ENCODE results near the gene SLC17A5. TPM values are rescaled to one million over a fixed set of nuclear protein-coding genes. Genes with fewer than 3 reads are reported as not detected.

SLC17A5 gene
- total RNA-seq, 1 experiment from 2014 or later: 6.1 TPM

- TF ChIP-seq, protein P1, sequence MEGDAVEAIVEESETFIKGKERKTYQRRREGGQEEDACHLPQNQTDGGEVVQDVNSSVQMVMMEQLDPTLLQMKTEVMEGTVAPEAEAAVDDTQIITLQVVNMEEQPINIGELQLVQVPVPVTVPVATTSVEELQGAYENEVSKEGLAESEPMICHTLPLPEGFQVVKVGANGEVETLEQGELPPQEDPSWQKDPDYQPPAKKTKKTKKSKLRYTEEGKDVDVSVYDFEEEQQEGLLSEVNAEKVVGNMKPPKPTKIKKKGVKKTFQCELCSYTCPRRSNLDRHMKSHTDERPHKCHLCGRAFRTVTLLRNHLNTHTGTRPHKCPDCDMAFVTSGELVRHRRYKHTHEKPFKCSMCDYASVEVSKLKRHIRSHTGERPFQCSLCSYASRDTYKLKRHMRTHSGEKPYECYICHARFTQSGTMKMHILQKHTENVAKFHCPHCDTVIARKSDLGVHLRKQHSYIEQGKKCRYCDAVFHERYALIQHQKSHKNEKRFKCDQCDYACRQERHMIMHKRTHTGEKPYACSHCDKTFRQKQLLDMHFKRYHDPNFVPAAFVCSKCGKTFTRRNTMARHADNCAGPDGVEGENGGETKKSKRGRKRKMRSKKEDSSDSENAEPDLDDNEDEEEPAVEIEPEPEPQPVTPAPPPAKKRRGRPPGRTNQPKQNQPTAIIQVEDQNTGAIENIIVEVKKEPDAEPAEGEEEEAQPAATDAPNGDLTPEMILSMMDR (IDR thresholded peaks at IDR 0.05; ENCODE audit: unreplicated experiment): no peak
- H3K27me3 Mint-ChIP-seq (ENCODE audit: insufficient read depth, unreplicated experiment): no peaks in the 10 kb centered on the region
- no peaks in the 10 kb centered on the region for H3K4me1 Mint-ChIP-seq (ENCODE audit: insufficient read depth, unreplicated experiment)
- BruUV-seq (replicated peaks): no TSS peak
- no peak for DNase-seq (ENCODE audit: unreplicated experiment)
- CTCF ChIA-PET: interaction anchor here (0.6 to 4.9 kb wide), 13 partner anchors 10 to 1130 kb away, joined by 3 to 108 read pairs (median 3); no protein-coding TSS in a partner anchor
- H3K36me3 Mint-ChIP-seq (ENCODE audit: insufficient read depth, unreplicated experiment): peaks cover 23% of the 10 kb centered on the region
- POLR2A ChIA-PET: interaction anchor here (0.8 to 10.3 kb wide), 5 partner anchors 31 to 151 kb away, joined by 4 to 185 read pairs (median 8); partner anchors contain the start of genes EEF1A1 and MTO1
- intact Hi-C loops (cut with micrococcal nuclease): no loop called here
- no peak overlapping the region for H3K27ac Mint-ChIP-seq (ENCODE audit: low read depth, unreplicated experiment)
- no peaks in the 10 kb centered on the region for H3K9me3 Mint-ChIP-seq (ENCODE audit: unreplicated experiment)
- no peak overlapping the region for H3K4me3 Mint-ChIP-seq (ENCODE audit: unreplicated experiment)
These were observed 41.2 kb downstream of the SLC17A5 start for GRCh38 chr6:73612611-73613010.

- peak overlapping the region; percentile 19 for H3K27ac Mint-ChIP-seq (ENCODE audit: low read depth, unreplicated experiment)
These were observed 43.1 kb downstream of the SLC17A5 start for GRCh38 chr6:73610444-73611275.

DNA sequence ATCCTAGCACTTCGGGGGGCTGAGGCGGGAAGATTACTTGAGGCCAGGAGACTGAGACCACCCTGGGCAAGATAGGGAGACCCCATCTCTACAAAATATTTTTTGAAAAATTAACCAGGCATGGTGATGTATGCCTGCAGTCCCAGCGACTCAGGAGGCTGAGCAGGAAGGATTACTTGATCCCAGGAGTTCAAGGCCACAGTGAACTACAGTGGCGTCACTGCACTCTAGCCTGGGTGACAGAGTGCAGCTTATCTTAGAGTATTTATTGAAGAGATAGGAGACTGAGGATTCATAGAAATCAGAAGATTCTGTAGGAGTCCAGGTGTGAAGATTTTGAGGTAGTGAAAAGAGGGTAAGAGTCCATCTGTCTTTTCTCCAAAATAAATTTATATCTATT is 45.0 kb downstream of the SLC17A5 start:
- DNase-seq (ENCODE audit: unreplicated experiment): no peak
- H3K9me3 Mint-ChIP-seq (ENCODE audit: unreplicated experiment): no peaks in the 10 kb centered on the region
- ChIA-PET CTCF (interaction anchor here (0.7 to 4.9 kb wide), 7 partner anchors 10 to 220 kb away, joined by 3 to 108 read pairs (median 4); no protein-coding TSS in a partner anchor), POLR2A (interaction anchor here (1.2 to 10.3 kb wide), 3 partner anchors 44 to 148 kb away, joined by 3 to 185 read pairs (median 4); partner anchors contain the start of genes EEF1A1 and MTO1)
- intact Hi-C loops (cut with micrococcal nuclease): no loop called here
- H3K27me3 Mint-ChIP-seq (ENCODE audit: insufficient read depth, unreplicated experiment): no peaks in the 10 kb centered on the region
- BruUV-seq (replicated peaks): no TSS peak
- TF ChIP-seq, protein P1 (IDR thresholded peaks at IDR 0.05; ENCODE audit: unreplicated experiment): no peak
- H3K36me3 Mint-ChIP-seq (ENCODE audit: insufficient read depth, unreplicated experiment): peaks cover 15% of the 10 kb centered on the region
- no peaks in the 10 kb centered on the region for H3K4me1 Mint-ChIP-seq (ENCODE audit: insufficient read depth, unreplicated experiment)
- no peak overlapping the region for H3K4me3 Mint-ChIP-seq (ENCODE audit: unreplicated experiment)
- no peak overlapping the region for H3K27ac Mint-ChIP-seq (ENCODE audit: low read depth, unreplicated experiment)

More at GRCh38 chr6:73610444-73611275, 43.1 kb downstream of the SLC17A5 start:
- intact Hi-C loops (cut with micrococcal nuclease): loop anchor here (1.0 to 2.0 kb wide), 4 partner anchors 89 to 222 kb away; partner anchors contain the start of gene EEF1A1
- Mint-ChIP-seq H3K27me3 (ENCODE audit: insufficient read depth, unreplicated experiment) (no peaks in the 10 kb centered on the region), H3K4me1 (ENCODE audit: insufficient read depth, unreplicated experiment) (no peaks in the 10 kb centered on the region), H3K9me3 (ENCODE audit: unreplicated experiment) (no peaks in the 10 kb centered on the region), H3K4me3 (ENCODE audit: unreplicated experiment) (no peak overlapping the region), H3K36me3 (ENCODE audit: insufficient read depth, unreplicated experiment) (peaks cover 19% of the 10 kb centered on the region)
- POLR2A ChIA-PET: interaction anchor here (0.6 to 10.3 kb wide), 13 partner anchors 20 to 159 kb away, joined by 3 to 185 read pairs (median 5); partner anchors contain the start of genes CGAS and EEF1A1
- DNase-seq (ENCODE audit: unreplicated experiment): peak; percentile 64
- no TSS peak for BruUV-seq (replicated peaks)
- CTCF ChIA-PET: interaction anchor here (0.5 to 4.9 kb wide), 47 partner anchors 8 to 347 kb away, joined by 3 to 108 read pairs (median 4); partner anchors contain the start of genes EEF1A1 and MTO1
- TF ChIP-seq, protein P1 (IDR thresholded peaks at IDR 0.05; ENCODE audit: unreplicated experiment): peak; percentile 42

- Mint-ChIP-seq H3K4me1 (ENCODE audit: insufficient read depth, unreplicated experiment) (no peaks in the 10 kb centered on the region), H3K27me3 (ENCODE audit: insufficient read depth, unreplicated experiment) (no peaks in the 10 kb centered on the region), H3K36me3 (ENCODE audit: insufficient read depth, unreplicated experiment) (peaks cover 13% of the 10 kb centered on the region), H3K9me3 (ENCODE audit: unreplicated experiment) (no peaks in the 10 kb centered on the region), H3K4me3 (ENCODE audit: unreplicated experiment) (no peak overlapping the region), H3K27ac (ENCODE audit: low read depth, unreplicated experiment) (no peak overlapping the region)
- ChIA-PET POLR2A (interaction anchor here (1.2 to 10.3 kb wide), 2 partner anchors 21 to 89 kb away, joined by 3 to 185 read pairs; partner anchors contain the start of gene EEF1A1), CTCF (interaction anchor here (0.6 to 1.9 kb wide), 4 partner anchors 23 to 93 kb away, joined by 3 to 6 read pairs (median 4); no protein-coding TSS in a partner anchor)
- no TSS peak for BruUV-seq (replicated peaks)
- TF ChIP-seq, protein P1 (IDR thresholded peaks at IDR 0.05; ENCODE audit: unreplicated experiment): no peak
- no peak for DNase-seq (ENCODE audit: unreplicated experiment)
- intact Hi-C loops (cut with micrococcal nuclease): no loop called here
These were observed 47.4 kb downstream of the SLC17A5 start for GRCh38 chr6:73606428-73606827.
